Measurements from ENCODE around the gene PIK3C2G. TPM values are rescaled to one million over a fixed set of nuclear protein-coding genes. Genes with fewer than 3 reads are reported as not detected.

Gene PIK3C2G
- total and polyA plus RNA-seq, 10 of the 15 experiments (the other 5 are each of a cell fraction or from before 2014, with no cell fraction given) = not detected

DNA sequence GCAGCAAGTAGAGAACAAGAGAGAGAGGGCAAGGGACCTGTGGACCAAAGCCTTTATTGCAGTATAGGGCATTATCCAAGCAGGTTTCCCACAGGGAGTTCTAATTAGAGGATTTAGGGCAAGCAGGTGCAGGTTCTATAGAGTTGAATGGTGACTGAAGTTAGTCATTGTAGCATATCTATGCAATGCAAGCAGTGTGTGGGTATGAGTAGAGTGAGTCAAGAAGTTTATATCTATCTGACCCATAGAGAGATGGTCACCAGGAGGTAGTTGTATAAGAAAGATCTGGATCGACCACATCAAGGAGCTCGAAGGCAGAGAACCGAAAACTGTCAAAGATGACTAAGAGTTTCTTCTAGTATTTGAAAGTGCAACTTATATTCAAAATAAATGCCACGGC lies 309.2 kb downstream of the PIK3C2G start (continued):
- TF ChIP-seq BCL11A (IDR thresholded peaks at IDR 0.05; ENCODE audit: low read depth, low read length) = no peak
- TF ChIP-seq NR2C2 (IDR thresholded peaks at IDR 0.05; ENCODE audit: borderline replicate concordance, control insufficient read depth, insufficient read length, low read depth) = no peak

DNA sequence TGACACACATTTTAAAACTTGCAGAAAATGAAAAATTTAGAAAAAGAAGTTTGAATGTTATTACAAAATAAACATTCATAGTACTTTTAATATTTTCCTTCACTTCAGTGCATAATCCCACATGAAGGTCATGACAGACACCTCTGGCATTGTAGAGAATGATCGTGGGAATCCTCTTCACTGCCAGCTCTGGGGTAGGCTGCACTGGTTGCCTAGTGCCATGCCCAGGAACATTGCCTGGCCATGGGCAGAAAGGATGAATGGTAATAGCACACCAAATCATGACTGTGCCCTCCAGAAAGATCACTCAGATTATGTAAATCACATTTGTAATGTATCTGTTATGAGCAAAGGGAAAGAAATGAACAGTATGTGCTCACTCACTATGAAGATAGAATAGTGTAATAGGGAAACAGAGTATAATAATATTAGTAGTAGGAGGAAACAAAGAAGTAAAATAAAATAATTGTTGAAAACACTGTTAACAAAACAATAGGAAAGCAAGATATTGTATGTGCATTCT lies 314.8 kb downstream of the PIK3C2G start:
- Histone ChIP-seq H3K27me3 (replicated peaks in 1 of 2; ENCODE audit: control insufficient read depth in 2 of 2, insufficient read depth in 2 of 2, low read length in 1 of 2) (no peaks in the 10 kb centered on the region), H3K4me1 (ENCODE audit: control insufficient read depth, insufficient read depth, low read length) (no peaks in the 10 kb centered on the region), H3K36me3 (ENCODE audit: control insufficient read depth in 2 of 2, insufficient read depth in 2 of 2, low read length in 1 of 2) (no peaks in the 10 kb centered on the region), H3K4me2 (ENCODE audit: control insufficient read depth, insufficient read depth) (no peak overlapping the region), H3K9me3 (replicated peaks; ENCODE audit: control insufficient read depth, insufficient read depth, low read length) (no peaks in the 10 kb centered on the region), H2AFZ (ENCODE audit: control insufficient read depth, low read depth, low read length) (no peak overlapping the region), H3K9ac (ENCODE audit: control insufficient read depth, insufficient read depth, low read length) (no peak overlapping the region), H3K27ac (ENCODE audit: control insufficient read depth, insufficient read depth) (no peak overlapping the region), H3K79me2 (ENCODE audit: control insufficient read depth, insufficient read depth, low read length) (no peaks in the 10 kb centered on the region), H3K4me3 (no peak overlapping the region), H4K20me1 (ENCODE audit: control insufficient read depth, insufficient read depth) (no peaks in the 10 kb centered on the region)
- POLR2A ChIA-PET = no interaction called here
- no TSS peak for BruUV-seq (replicated peaks)
- FAIRE-seq (no peak), ATAC-seq (no peak), DNase-seq (ENCODE audit: low read depth, low spot score) (no peak)
- intact Hi-C loops (cut with micrococcal nuclease; ENCODE audit: unreplicated experiment) (no loop called here), in situ Hi-C loops (cut with MboI) (no loop called here)
- SMC1A ChIA-PET (ENCODE audit: uncharacterized antibody, unreplicated experiment) = no interaction called here
- 0% methylated on average over 1 of the region's 1 CpG for WGBS (ENCODE audit: insufficient coverage, insufficient replicate concordance, low lambda C conversion rate, missing lambda C conversion rate)
- RAD21 ChIA-PET (ENCODE audit: unreplicated experiment) = no interaction called here
- TF ChIP-seq KDM1A (IDR thresholded peaks at IDR 0.05; ENCODE audit: borderline replicate concordance) (no peak), NR2C1 (IDR thresholded peaks at IDR 0.05) (no peak)
- CTCF ChIA-PET = no interaction called here

DNA sequence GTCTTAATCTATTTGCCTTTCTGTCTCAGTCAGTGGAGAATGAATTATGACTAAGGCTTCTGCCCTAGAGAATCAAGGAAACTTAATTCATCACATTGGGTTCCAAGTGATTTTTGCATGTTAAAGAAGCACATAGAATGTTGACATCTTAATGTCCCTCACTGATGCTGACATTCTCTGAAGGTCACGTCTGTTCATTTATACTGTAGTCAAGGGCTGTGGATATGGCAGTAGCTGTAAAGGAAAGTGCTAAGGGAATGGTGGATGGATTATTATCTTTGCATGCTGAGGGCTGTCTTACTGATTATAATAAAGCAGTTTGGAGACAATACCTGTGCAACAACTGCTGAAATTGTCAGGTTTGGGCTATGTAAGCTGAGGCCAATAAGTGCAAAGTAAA lies 315.3 kb downstream of the PIK3C2G start:
- TF ChIP-seq CREB1 (IDR thresholded peaks at IDR 0.05; ENCODE audit: low read depth) (no peak), KAT2A (conservative IDR thresholded peaks at IDR 0.05; ENCODE audit: control insufficient read depth, low read depth, low read length) (no peak), SMARCA5 (IDR thresholded peaks at IDR 0.05) (no peak), TCF12 (IDR thresholded peaks at IDR 0.05; ENCODE audit: low read depth, low read length) (no peak), NFXL1 (IDR thresholded peaks at IDR 0.05; ENCODE audit: borderline replicate concordance) (no peak), HDAC2 (IDR thresholded peaks at IDR 0.05) (no peak), FOXK2 (IDR thresholded peaks at IDR 0.05) (no peak), PAX5 (IDR thresholded peaks at IDR 0.05; ENCODE audit: borderline replicate concordance, low read depth, low read length) (no peak)
- TF ChIP-seq, protein P1, sequence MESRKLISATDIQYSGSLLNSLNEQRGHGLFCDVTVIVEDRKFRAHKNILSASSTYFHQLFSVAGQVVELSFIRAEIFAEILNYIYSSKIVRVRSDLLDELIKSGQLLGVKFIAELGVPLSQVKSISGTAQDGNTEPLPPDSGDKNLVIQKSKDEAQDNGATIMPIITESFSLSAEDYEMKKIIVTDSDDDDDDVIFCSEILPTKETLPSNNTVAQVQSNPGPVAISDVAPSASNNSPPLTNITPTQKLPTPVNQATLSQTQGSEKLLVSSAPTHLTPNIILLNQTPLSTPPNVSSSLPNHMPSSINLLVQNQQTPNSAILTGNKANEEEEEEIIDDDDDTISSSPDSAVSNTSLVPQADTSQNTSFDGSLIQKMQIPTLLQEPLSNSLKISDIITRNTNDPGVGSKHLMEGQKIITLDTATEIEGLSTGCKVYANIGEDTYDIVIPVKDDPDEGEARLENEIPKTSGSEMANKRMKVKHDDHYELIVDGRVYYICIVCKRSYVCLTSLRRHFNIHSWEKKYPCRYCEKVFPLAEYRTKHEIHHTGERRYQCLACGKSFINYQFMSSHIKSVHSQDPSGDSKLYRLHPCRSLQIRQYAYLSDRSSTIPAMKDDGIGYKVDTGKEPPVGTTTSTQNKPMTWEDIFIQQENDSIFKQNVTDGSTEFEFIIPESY (IDR thresholded peaks at IDR 0.05) = no peak
- TF ChIP-seq, protein P2, sequence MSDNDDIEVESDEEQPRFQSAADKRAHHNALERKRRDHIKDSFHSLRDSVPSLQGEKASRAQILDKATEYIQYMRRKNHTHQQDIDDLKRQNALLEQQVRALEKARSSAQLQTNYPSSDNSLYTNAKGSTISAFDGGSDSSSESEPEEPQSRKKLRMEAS (IDR thresholded peaks at IDR 0.05; ENCODE audit: low read depth, low read length) = no peak
- FAIRE-seq (no peak), ATAC-seq (no peak), DNase-seq (ENCODE audit: low read depth, low spot score) (no peak)
- ChIA-PET CTCF (no interaction called here), SMC1A (ENCODE audit: uncharacterized antibody, unreplicated experiment) (no interaction called here), POLR2A (no interaction called here), RAD21 (ENCODE audit: unreplicated experiment) (no interaction called here)
- Histone ChIP-seq H3K27ac (ENCODE audit: control insufficient read depth, insufficient read depth) (no peak overlapping the region), H2AFZ (ENCODE audit: control insufficient read depth, low read depth, low read length) (no peak overlapping the region), H3K4me1 (ENCODE audit: control insufficient read depth, insufficient read depth, low read length) (no peaks in the 10 kb centered on the region), H4K20me1 (ENCODE audit: control insufficient read depth, insufficient read depth) (no peaks in the 10 kb centered on the region), H3K36me3 (ENCODE audit: control insufficient read depth in 2 of 2, insufficient read depth in 2 of 2, low read length in 1 of 2) (no peaks in the 10 kb centered on the region), H3K4me3 (no peak overlapping the region), H3K4me2 (ENCODE audit: control insufficient read depth, insufficient read depth) (no peak overlapping the region), H3K9me3 (replicated peaks; ENCODE audit: control insufficient read depth, insufficient read depth, low read length) (no peaks in the 10 kb centered on the region), H3K79me2 (ENCODE audit: control insufficient read depth, insufficient read depth, low read length) (no peaks in the 10 kb centered on the region), H3K9ac (ENCODE audit: control insufficient read depth, insufficient read depth, low read length) (no peak overlapping the region), H3K27me3 (replicated peaks in 1 of 2; ENCODE audit: control insufficient read depth in 2 of 2, insufficient read depth in 2 of 2, low read length in 1 of 2) (no peaks in the 10 kb centered on the region)
- no TSS peak for BruUV-seq (replicated peaks)
- 0% methylated on average over 1 of the region's 1 CpG for whole genome bisulfite sequencing (ENCODE audit: insufficient coverage, insufficient replicate concordance, low lambda C conversion rate, missing lambda C conversion rate)
- intact Hi-C loops (cut with micrococcal nuclease; ENCODE audit: unreplicated experiment) = no loop called here
- in situ Hi-C loops (cut with MboI) = no loop called here

All from GM12878 (cell line).